Nephron (organoid): ENCODE measurements around the gene TAMALIN.

Source experiments
- H3K27ac Mint-ChIP-seq, 3 experiments: 2 replicates each; pipeline ENCODE4 v1.8.0; 2020; ENCODE audit warnings: mixed read lengths in 3 of 3, mild to moderate bottlenecking in 2 of 3, moderate library complexity in 1 of 3
- H3K27me3 Mint-ChIP-seq: 2 replicates; pipeline ENCODE4 v1.8.0; 2021; ENCODE audit warnings: low read depth, mild to moderate bottlenecking, moderate library complexity, mixed read lengths
- H3K36me3 Mint-ChIP-seq: 2 replicates; pipeline ENCODE4 v1.8.0; 2020; ENCODE audit warnings: low read depth, mixed read lengths
- H3K4me1 Mint-ChIP-seq: 2 replicates; pipeline ENCODE4 v1.8.0; 2020; ENCODE audit warnings: mixed read lengths
- H3K4me3 Mint-ChIP-seq, 3 experiments: 2 replicates each; pipeline ENCODE4 v1.8.0; 2020; ENCODE audit warnings: mild to moderate bottlenecking in 3 of 3, mixed read lengths in 3 of 3, moderate library complexity in 2 of 3
- H3K9me3 Mint-ChIP-seq: 2 replicates; pipeline ENCODE4 v1.8.0; 2020; ENCODE audit warnings: mixed read lengths
- CTCF ChIP-seq, 3 experiments: fragments of 200-600 bp; sonication (generic); IDR thresholded peaks; one replicate each; pipeline ENCODE4 v1.5.0; 2021; ENCODE audit warnings: antibody characterized with exemption in 3 of 3; ENCODE audit not compliant: unreplicated experiment in 3 of 3

Gene TAMALIN

GRCh38 chr12:52043386-52044212 is 36.9 kb downstream of the TAMALIN start:
- no peaks in the 10 kb centered on the region for H3K36me3 Mint-ChIP-seq
- no peak overlapping the region for H3K27ac Mint-ChIP-seq
- H3K4me1 Mint-ChIP-seq = peaks cover 29% of the 10 kb centered on the region
- TF ChIP-seq CTCF (IDR thresholded peaks at IDR 0.05; ENCODE audit: unreplicated experiment in 3 of 3) = no peak
- H3K9me3 Mint-ChIP-seq = no peaks in the 10 kb centered on the region
- no peak overlapping the region for H3K4me3 Mint-ChIP-seq
- peaks cover 16% of the 10 kb centered on the region for H3K27me3 Mint-ChIP-seq

- Mint-ChIP-seq H3K4me1 (peaks cover 28% of the 10 kb centered on the region), H3K4me3 (peak overlapping the region in 1 of 3 experiments; percentile 67), H3K27me3 (peaks cover 18% of the 10 kb centered on the region), H3K27ac (peak overlapping the region in 2 of 3 experiments; percentile 56 to 77), H3K9me3 (no peaks in the 10 kb centered on the region), H3K36me3 (no peaks in the 10 kb centered on the region)
- no peak for TF ChIP-seq CTCF (IDR thresholded peaks at IDR 0.05; ENCODE audit: unreplicated experiment in 3 of 3)
Observed at GRCh38 chr12:52044292-52044983, 37.7 kb downstream of the TAMALIN start.

- TF ChIP-seq CTCF (IDR thresholded peaks at IDR 0.05; ENCODE audit: unreplicated experiment in 3 of 3) = no peak
- no peaks in the 10 kb centered on the region for H3K9me3 Mint-ChIP-seq
- no peak overlapping the region for H3K4me3 Mint-ChIP-seq
- H3K4me1 Mint-ChIP-seq = peaks cover 33% of the 10 kb centered on the region
- H3K36me3 Mint-ChIP-seq = no peaks in the 10 kb centered on the region
- no peak overlapping the region for H3K27ac Mint-ChIP-seq
- H3K27me3 Mint-ChIP-seq = peaks cover 25% of the 10 kb centered on the region
Observed at GRCh38 chr12:52045794-52046199, 39.1 kb downstream of the TAMALIN start.

DNA sequence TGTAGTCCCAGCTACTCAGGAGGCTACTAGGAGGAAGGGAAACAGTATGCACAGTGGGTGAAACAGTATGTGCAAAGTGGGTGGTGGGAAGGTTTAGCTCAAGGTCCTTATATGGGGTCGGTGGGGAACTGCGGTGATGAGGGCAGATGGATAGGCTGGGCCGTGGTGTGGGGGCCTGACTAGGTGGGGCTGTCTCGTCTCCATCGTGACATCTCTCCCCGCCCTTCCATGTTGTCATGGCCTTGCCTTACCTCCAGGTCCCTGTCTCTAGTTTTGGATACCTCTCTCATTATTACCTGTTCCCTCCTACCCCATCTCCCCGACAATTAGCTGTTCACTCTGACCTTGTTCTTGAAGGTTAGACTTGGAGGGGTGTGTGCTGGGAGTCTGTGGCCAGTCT is 40.1 kb downstream of the TAMALIN start:
- Mint-ChIP-seq H3K36me3 (no peaks in the 10 kb centered on the region), H3K9me3 (no peaks in the 10 kb centered on the region), H3K4me1 (peaks cover 34% of the 10 kb centered on the region), H3K27ac (no peak overlapping the region), H3K27me3 (peaks cover 26% of the 10 kb centered on the region), H3K4me3 (no peak overlapping the region)
- no peak for TF ChIP-seq CTCF (IDR thresholded peaks at IDR 0.05; ENCODE audit: unreplicated experiment in 3 of 3)

DNA sequence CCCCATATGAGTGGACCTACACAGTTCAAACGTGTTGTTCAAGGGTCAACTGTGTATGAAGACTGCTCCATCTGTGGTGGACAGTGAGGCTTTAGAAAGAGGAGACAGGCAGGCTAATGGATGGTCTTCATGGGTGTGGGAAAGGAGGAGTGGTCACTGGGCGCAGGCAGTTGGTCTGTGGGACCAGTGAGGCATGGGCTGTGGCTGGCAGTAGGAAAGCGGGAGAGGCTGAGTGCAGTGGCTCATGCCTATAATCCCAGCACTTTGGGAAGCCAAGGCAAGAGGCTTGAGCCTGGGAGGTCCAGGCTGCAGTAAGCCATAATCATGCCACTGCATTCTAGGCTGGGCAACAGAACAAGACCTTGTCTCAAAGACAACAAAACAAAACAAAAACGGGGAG is 42.5 kb downstream of the TAMALIN start:
- H3K4me1 Mint-ChIP-seq = peaks cover 37% of the 10 kb centered on the region
- H3K27me3 Mint-ChIP-seq = peaks cover 26% of the 10 kb centered on the region
- peak overlapping the region; percentile 81 to 89 (median 88) for H3K4me3 Mint-ChIP-seq
- TF ChIP-seq CTCF (IDR thresholded peaks at IDR 0.05; ENCODE audit: unreplicated experiment in 3 of 3) = no peak
- no peaks in the 10 kb centered on the region for H3K36me3 Mint-ChIP-seq
- H3K9me3 Mint-ChIP-seq = no peaks in the 10 kb centered on the region
- H3K27ac Mint-ChIP-seq = peak overlapping the region in 1 of 3 experiments; percentile 19
